HCEC 1CT (cell line): Measurements from ENCODE around the gene CENPF.
"Not testable (repeated sequence)": the region's sequence is repeated elsewhere in the genome, so short reads cannot be mapped to it uniquely, and the experiment has no call there.

Source experiments
- DNase-seq: peaks from one replicate; pipeline ENCODE4 v3.0.0-alpha.2; 2017

Gene CENPF, protein sequence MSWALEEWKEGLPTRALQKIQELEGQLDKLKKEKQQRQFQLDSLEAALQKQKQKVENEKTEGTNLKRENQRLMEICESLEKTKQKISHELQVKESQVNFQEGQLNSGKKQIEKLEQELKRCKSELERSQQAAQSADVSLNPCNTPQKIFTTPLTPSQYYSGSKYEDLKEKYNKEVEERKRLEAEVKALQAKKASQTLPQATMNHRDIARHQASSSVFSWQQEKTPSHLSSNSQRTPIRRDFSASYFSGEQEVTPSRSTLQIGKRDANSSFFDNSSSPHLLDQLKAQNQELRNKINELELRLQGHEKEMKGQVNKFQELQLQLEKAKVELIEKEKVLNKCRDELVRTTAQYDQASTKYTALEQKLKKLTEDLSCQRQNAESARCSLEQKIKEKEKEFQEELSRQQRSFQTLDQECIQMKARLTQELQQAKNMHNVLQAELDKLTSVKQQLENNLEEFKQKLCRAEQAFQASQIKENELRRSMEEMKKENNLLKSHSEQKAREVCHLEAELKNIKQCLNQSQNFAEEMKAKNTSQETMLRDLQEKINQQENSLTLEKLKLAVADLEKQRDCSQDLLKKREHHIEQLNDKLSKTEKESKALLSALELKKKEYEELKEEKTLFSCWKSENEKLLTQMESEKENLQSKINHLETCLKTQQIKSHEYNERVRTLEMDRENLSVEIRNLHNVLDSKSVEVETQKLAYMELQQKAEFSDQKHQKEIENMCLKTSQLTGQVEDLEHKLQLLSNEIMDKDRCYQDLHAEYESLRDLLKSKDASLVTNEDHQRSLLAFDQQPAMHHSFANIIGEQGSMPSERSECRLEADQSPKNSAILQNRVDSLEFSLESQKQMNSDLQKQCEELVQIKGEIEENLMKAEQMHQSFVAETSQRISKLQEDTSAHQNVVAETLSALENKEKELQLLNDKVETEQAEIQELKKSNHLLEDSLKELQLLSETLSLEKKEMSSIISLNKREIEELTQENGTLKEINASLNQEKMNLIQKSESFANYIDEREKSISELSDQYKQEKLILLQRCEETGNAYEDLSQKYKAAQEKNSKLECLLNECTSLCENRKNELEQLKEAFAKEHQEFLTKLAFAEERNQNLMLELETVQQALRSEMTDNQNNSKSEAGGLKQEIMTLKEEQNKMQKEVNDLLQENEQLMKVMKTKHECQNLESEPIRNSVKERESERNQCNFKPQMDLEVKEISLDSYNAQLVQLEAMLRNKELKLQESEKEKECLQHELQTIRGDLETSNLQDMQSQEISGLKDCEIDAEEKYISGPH (N-terminal part only)

DNA sequence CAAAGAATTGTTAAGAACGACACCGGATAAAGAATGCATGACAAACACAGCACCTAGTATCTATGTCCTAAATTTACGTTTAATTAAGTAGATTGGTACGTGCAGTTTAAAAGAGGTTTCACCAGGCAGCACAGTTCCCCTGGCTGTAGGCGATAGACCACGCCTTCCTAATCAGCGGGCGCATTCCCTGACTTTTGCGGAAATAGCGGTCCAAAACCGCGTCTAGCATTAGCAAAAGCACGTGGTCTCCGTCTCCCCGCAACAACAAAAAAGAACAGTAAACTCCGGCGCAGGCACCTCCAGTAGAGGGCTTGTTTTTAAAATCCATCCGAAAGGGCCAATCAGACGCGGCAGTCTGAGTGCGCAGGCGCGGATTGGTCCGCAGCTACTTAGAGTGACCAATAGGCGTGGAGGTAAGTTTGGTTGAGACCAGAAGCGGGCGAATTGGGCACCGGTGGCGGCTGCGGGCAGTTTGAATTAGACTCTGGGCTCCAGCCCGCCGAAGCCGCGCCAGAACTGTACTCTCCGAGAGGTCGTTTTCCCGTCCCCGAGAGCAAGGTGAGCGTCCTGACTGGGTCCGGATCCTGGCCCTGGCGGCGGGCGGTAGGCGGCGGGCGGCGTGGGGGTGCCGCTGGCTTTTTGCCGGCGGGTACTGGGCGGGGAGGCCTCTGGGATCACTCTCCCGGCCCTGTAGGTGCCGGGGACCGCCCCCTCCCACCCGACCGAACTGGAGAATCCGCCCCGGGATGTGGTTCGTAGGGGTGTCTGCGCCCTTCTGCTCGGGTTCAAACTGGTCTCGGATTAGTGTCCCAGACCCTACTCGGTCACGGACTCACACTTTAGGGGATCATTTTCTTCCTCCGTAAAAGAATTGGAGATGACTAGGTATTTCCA, at the start of gene CENPF:
CENPF (plus strand) TSS at position 432 of the 894 bp plus-strand sequence. CDS start 10,560 bp downstream, outside the sequence.
- DNase-seq: peak; percentile 100

GRCh38 chr1:214557952-214558735, 44.9 kb upstream of the CENPF start:
- peak; percentile 96 for DNase-seq

DNA sequence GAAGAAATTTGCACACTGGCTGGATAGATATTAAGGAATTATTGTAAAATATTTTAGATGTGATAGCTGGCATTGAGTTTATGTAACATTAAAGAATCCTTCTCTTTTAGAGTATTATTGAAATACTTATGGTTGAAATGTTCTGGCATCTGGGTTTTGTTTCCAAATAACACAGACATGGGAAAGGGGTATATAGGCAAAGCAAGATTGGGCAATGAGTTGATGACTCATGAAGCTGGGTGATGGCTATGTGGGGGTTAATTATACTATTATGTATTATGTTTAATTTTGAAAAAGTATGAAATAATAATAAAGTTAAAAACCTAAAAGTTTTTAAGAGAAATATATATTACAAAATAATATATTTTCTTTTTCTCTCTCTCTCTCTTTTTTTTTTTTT, 39.1 kb upstream of the CENPF start:
- DNase-seq: peak; percentile 64

DNA sequence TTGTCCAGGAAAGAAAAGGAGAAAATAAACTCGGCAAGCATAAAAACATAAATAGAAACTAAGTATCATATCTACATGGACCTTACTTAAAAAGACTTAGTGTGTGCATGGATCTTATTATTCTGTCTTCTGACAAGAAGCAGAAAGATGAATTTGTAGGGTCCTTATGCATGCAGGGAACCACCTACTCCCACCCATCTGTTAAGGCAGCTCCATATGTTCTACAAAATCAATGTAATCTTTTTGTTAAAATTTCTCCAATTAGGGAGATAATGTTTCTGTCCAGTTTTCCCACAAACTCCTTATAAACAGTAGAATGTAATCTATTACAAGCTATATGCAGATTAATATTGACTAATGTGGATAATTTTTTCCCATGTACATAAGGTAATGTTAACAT, 37.7 kb upstream of the CENPF start:
- no peak for DNase-seq

DNA sequence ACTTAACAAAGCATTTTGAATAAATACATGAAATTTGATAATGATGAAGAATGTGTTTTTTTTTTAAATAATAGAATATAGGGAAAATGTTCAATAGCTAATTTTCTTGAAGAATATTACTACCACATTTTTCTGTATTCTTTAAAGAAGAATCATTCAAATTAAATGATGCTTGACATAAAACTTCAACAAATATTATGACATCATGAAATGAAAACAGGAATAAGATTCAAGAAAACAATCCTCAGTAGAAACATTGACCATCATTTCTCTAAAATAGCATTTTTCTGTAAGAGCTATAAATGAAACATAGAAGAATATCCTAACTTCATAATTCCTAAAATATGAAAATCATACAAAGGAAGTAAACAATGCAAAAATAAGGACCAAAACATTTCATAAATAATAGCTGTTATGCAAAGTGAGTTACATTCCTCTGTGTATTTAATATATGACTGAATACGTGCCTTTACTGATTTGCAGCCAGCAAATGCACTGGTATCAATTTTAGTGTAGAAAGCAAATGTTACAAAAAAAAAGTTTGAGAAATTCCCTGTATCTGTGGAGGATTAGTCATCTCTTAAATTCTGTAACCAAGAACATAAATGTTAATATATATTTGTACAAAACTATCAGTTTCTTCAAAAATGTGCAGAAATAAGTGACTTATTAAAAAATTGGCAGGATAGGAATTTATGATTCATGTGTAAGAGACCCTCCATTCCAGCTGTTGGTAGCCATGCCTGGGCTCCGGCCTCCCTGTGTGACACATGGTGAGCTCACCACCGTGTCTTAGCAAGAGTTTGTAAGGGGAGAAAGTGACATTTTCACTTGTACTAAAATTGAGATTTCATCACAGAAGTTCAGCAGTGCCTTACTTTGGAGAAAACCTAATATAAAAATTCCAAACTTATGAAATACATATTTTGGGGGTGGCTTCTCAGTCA, 36.6 kb upstream of the CENPF start:
- peak; percentile 96 for DNase-seq

DNA sequence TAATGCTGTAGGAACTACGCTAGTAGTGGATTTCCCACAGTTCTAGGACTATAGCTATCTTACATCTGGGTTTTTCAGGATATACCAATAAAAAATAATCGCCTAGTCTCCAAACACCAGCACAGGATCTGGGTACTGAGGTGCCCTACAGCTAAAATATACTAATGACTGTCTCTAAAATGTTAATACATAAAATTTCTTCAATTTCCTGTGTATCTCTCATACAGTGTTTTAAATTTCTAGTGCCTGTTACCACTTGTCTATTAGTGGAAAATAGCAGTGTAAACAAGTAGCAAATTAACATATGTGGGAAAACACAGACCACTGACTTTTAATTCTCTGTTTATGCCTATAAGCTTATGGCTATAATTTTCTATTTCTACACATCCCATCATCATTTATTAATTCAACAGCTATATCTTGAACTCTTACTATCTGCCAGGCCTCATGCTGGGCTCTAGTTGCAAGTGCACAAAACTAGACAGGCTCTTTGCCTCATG, 35.5 kb upstream of the CENPF start:
- no peak for DNase-seq

GRCh38 chr1:214568328-214568727, 34.7 kb upstream of the CENPF start:
- peak; percentile 56 for DNase-seq

DNA sequence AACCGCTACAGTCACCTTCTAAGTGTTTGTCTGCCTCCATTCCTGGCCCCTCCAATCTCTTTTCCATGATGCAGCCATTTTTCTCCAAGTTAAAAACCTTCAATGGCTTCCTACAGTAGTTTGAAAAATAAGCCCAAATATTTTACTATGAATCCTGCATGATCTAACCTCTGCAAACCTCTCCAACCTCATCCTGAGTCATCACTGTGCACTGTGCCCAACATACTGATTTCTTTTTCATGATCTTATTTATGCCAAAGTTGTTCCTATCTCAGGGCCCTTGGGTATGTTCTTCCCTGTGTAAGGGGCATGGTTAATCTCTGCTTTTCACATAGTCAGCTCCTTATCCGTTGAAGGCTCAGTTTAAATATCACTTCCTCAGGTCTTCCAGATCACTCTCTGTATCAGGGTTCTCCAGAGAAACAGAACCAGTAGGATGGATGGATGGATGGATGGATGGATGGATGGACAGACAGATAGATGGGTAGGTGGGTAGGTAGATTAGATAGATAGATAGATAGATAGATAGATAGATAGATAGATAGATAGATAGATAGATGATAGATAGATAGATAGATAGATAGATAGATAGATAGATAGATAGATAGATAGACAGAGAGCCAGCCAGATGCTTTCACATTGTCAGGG, 33.5 kb upstream of the CENPF start:
- peak; percentile 74 for DNase-seq

- DNase-seq: peak; percentile 77
Measured at GRCh38 chr1:214570442-214570841, 32.6 kb upstream of the CENPF start.

GRCh38 chr1:214571281-214571680, 31.7 kb upstream of the CENPF start:
- DNase-seq: no peak

GRCh38 chr1:214573386-214574318, 29.3 kb upstream of the CENPF start:
- no peak for DNase-seq

GRCh38 chr1:214574598-214575411, 28.2 kb upstream of the CENPF start:
- DNase-seq: no peak

- DNase-seq: not testable (repeated sequence)
Measured at GRCh38 chr1:214576120-214576519, 26.9 kb upstream of the CENPF start.

DNA sequence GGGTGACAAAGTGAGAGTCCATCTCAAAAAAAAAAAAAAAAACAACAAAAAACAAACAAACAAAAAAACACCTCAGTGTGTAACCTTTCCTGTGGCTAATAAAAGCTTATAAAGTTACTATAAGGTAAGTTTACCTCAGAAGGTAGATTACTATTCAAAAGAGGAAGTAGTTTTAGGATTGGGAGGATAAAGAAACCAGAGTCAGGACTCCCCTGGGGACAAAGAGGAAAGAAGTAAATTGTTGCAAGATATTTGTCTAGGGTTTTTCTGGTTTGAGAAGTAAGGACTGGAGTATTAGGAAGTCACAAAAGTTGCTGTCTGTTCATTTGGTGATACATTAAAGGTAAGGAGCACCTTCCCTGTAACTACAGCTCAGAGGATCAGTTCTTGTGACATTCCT, 23.8 kb upstream of the CENPF start:
- no peak for DNase-seq

GRCh38 chr1:214581785-214582184, 21.2 kb upstream of the CENPF start:
- DNase-seq: peak; percentile 87

DNA sequence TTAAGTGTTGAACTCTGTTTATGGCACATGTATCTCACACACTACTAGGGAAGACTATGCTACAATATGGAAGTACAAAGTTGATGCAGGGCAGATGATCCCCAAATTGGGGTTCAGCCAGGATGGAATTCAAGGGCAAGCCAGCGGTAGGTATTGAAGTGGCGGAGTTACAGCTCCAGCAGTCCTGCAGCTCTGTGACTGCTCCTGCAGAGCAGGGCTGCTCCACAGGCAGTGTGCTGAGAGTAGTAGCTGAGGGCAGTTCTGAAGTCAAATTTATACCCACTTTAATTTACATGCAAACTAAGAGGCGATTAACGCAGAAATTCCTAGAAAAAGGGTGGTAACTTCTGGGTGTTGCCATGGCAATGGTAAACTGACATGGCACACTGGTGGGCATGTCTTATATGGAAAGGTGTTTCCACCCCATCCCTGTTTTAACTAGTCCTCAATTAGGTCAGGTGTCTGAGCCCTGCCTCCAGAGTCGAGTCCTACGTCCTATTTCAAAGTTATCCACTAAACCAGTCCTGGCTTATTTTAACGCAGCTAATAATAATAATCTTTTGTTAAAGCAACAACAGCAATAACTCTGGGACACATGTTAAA, 20.6 kb upstream of the CENPF start:
- no peak for DNase-seq

DNA sequence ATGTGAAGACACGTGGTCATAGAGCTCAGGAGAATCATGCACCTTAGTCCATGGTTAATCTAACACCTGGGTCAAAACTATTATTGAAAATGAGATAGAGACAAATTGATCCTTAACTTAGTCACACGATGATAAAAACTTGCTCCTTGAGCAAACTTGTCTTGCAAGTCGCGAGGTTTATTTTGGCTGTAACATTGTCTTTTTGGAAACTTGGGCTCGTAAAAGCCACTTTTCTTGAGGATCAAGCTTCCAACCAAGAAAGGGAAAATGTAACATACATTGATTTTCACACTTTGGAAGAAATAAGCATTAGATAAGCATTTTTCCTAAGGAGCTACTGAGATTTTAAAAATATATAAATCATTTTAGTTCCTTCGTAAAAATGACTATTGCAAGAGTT, 19.9 kb upstream of the CENPF start:
- no peak for DNase-seq
